Adrenal gland (tissue), 5 donors: Measurements from ENCODE around the gene SPATA31C1.

ENCODE experiments used
- POLR2A ChIP-seq, 2 donors: fragments of 450-650 bp; IDR thresholded peaks; one replicate each; pipeline ENCODE4 v1.6.1; 2017; ENCODE audit warnings: antibody characterized with exemption in 2 of 2, mild to moderate bottlenecking in 2 of 2, moderate library complexity in 1 of 2
- TF ChIP-seq, protein P1 (sequence below), 6 experiments: fragments of 450-650 bp in 4 of 6; fragments of 200-600 bp in 2 of 6; sonication (generic) in 1 of 6; IDR thresholded peaks; 1 replicate in 5 of 6; 2 replicates in 1 of 6; pipeline versions ENCODE4 v1.5.1 to v1.8.0; 2016 to 2021; ENCODE audit warnings: antibody characterized with exemption in 6 of 6, mild to moderate bottlenecking in 2 of 6, moderate library complexity in 1 of 6
- donor health status: DM: no; HTN: no; CAD: no.

DNA sequence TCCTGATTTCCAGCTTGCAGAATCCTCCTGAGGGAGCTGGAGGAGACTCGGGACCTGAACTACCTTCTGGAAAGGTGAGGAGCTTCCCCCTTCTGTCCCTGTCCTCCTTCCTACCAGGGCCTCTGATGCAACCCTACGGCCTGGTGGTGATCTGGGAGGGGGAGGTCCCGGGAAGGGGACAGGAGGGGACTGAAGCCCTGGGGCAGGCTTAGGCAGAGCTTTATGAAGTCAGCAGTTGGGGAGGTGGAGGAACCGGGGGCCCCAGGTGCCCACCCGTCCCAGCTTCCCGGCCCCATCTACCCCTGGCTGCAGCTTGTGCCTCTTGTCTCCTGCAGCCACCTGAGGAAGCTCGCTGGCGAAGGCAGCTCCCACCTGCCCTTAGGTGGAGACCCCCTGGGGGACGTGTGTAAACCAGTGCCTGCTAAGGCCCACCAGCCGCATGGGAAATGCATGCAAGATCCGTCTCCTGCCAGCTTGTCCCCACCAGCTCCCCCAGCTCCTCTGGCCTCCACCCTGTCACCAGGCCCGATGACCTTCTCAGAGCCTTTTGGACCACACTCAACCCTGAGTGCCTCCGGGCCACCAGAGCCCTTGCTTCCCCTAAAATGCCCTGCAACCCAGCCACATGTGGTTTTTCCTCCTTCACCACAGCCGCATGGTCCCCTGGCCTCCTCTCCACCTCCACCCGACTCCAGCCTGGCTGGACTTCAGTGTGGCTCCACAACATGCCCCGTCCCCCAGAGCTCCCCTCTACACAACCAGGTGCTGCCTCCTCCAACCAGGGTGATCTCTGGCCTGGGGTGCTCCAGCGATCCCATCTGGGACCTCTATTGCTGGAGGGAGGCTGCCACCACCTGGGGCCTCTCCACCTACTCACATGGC, 32.9 kb upstream of the SPATA31C1 start:
- no peak for TF ChIP-seq POLR2A (IDR thresholded peaks at IDR 0.05)
- TF ChIP-seq, protein P1, sequence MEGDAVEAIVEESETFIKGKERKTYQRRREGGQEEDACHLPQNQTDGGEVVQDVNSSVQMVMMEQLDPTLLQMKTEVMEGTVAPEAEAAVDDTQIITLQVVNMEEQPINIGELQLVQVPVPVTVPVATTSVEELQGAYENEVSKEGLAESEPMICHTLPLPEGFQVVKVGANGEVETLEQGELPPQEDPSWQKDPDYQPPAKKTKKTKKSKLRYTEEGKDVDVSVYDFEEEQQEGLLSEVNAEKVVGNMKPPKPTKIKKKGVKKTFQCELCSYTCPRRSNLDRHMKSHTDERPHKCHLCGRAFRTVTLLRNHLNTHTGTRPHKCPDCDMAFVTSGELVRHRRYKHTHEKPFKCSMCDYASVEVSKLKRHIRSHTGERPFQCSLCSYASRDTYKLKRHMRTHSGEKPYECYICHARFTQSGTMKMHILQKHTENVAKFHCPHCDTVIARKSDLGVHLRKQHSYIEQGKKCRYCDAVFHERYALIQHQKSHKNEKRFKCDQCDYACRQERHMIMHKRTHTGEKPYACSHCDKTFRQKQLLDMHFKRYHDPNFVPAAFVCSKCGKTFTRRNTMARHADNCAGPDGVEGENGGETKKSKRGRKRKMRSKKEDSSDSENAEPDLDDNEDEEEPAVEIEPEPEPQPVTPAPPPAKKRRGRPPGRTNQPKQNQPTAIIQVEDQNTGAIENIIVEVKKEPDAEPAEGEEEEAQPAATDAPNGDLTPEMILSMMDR (IDR thresholded peaks at IDR 0.05) = no peak
